IMR-90 (cell line): ENCODE data around the gene DMXL2. TPM values are rescaled to one million over a fixed set of nuclear protein-coding genes. Genes with fewer than 3 reads are reported as not detected.

Source experiments
- ATAC-seq: fragments of 200-7000 bp; cut with Tn5 transposase; 2 replicates; pipeline ENCODE4 v1.9.1; 2020; ENCODE audit warnings: low read depth, mild to moderate bottlenecking, moderate library complexity
- BruUV-seq: library from RNA; stranded (reverse); fragments of 400-500 nt; replicated peaks from 2 replicates; lab custom pipeline; 2021; lab: Mats Ljungman, UMichigan
- CTCF ChIA-PET: fragments of 300-600 bp; formaldehyde crosslinking; extraction: SDS; loops from one replicate; lab custom pipeline; 2021; ENCODE audit warnings: antibody characterized with exemption; lab: Yijun Ruan, JAX
- POLR2A ChIA-PET: fragments of 300-600 bp; sonication (Branson Sonifier 250); formaldehyde crosslinking; loops from one replicate; lab custom pipeline; 2022; ENCODE audit warnings: antibody characterized with exemption; ENCODE audit not compliant: unreplicated experiment; lab: Charles Lee
- DNase-seq: peaks from one replicate; pipeline ENCODE4 v3.0.0; 2013
- H2AFZ ChIP-seq: replicated peaks from 2 replicates; pipeline ENCODE3; 2013; ENCODE audit warnings: low read length, mild to moderate bottlenecking; ENCODE audit not compliant: poor library complexity
- H2AK5ac ChIP-seq: 2 replicates; pipeline ENCODE4 v1.6.1; 2013; ENCODE audit warnings: low read depth, low read length, inconsistent platforms
- H2AK9ac ChIP-seq: replicated peaks from 2 replicates; pipeline ENCODE3; 2013; ENCODE audit warnings: mild to moderate bottlenecking, low read depth, low read length, moderate library complexity; ENCODE audit not compliant: poor library complexity
- H2BK120ac ChIP-seq: 2 replicates; pipeline ENCODE4 v1.6.1; 2013; ENCODE audit warnings: low read depth, low read length, inconsistent platforms
- H2BK15ac ChIP-seq: 3 replicates; pipeline ENCODE4 v1.6.1; 2013; ENCODE audit warnings: low read depth, low read length, inconsistent platforms
- H2BK20ac ChIP-seq: 2 replicates; pipeline ENCODE4 v1.6.1; 2013; ENCODE audit warnings: low read depth, mild to moderate bottlenecking, inconsistent platforms, low read length, moderate library complexity
- H2BK5ac ChIP-seq: 2 replicates; pipeline ENCODE4 v1.6.1; 2013; ENCODE audit warnings: mild to moderate bottlenecking, low read depth, low read length, inconsistent platforms; ENCODE audit not compliant: poor library complexity, severe bottlenecking
- H3K14ac ChIP-seq: replicated peaks from 2 replicates; pipeline ENCODE4 v1.6.1; 2013; ENCODE audit warnings: low read depth, low read length, inconsistent platforms
- H3K18ac ChIP-seq: 2 replicates; pipeline ENCODE4 v1.6.1; 2013; ENCODE audit warnings: low read depth, low read length, control low read depth
- H3K23ac ChIP-seq: 2 replicates; pipeline ENCODE4 v1.6.1; 2013; ENCODE audit warnings: low read depth, low read length, inconsistent platforms
- H3K27ac ChIP-seq: 2 replicates; pipeline ENCODE4 v1.5.1; 2013; ENCODE audit warnings: mild to moderate bottlenecking, control low read depth, low read length; ENCODE audit not compliant: insufficient read depth
- H3K27me3 ChIP-seq: 2 replicates; pipeline ENCODE4 v1.6.1; 2013; ENCODE audit warnings: low read length; ENCODE audit not compliant: control insufficient read depth, insufficient read depth
- H3K36me3 ChIP-seq: 2 replicates; pipeline ENCODE4 v1.6.1; 2013; ENCODE audit warnings: low read length, mixed read lengths; ENCODE audit not compliant: control insufficient read depth, insufficient read depth
- H3K4ac ChIP-seq: 2 replicates; pipeline ENCODE4 v1.6.1; 2013; ENCODE audit warnings: low read depth, low read length, inconsistent platforms
- H3K4me1 ChIP-seq: 2 replicates; pipeline ENCODE4 v1.6.1; 2013; ENCODE audit warnings: low read length, mixed read lengths; ENCODE audit not compliant: control insufficient read depth, insufficient read depth
- H3K4me2 ChIP-seq: 2 replicates; pipeline ENCODE4 v1.6.1; 2013; ENCODE audit warnings: low read depth, mild to moderate bottlenecking, control low read depth, low read length, moderate library complexity
- H3K4me3 ChIP-seq: 2 replicates; pipeline ENCODE4 v1.5.1; 2013; ENCODE audit warnings: low read depth, mild to moderate bottlenecking, control low read depth, low read length, moderate library complexity; ENCODE audit not compliant: insufficient read depth
- H3K56ac ChIP-seq: 2 replicates; pipeline ENCODE4 v1.6.1; 2013; ENCODE audit warnings: low read length, inconsistent platforms; ENCODE audit not compliant: insufficient read depth; ENCODE audit errors: extremely low read depth
- H3K79me1 ChIP-seq, 2 experiments: 2 replicates each; pipeline ENCODE4 v1.6.1; 2013; ENCODE audit warnings: low read length in 2 of 2, inconsistent platforms in 1 of 2, low read depth in 1 of 2
- H3K9ac ChIP-seq: 2 replicates; pipeline ENCODE4 v1.6.1; 2013; ENCODE audit warnings: low read depth, low read length, control low read depth
- H3K9me1 ChIP-seq: 2 replicates; pipeline ENCODE4 v1.6.1; 2013; ENCODE audit warnings: low read length, inconsistent platforms; ENCODE audit not compliant: insufficient read depth
- H3K9me3 ChIP-seq: 2 replicates; pipeline ENCODE4 v1.6.1; 2013; ENCODE audit warnings: low read length; ENCODE audit not compliant: control insufficient read depth, insufficient read depth
- H4K20me1 ChIP-seq: 2 replicates; pipeline ENCODE4 v1.6.1; 2013; ENCODE audit warnings: low read length, inconsistent platforms; ENCODE audit not compliant: insufficient read depth
- H4K5ac ChIP-seq: 2 replicates; pipeline ENCODE4 v1.6.1; 2013; ENCODE audit warnings: mild to moderate bottlenecking, low read depth, low read length, control low read depth
- H4K8ac ChIP-seq, 2 experiments: 2 replicates each; pipeline ENCODE4 v1.6.1; 2013; ENCODE audit warnings: low read depth in 2 of 2, low read length in 2 of 2, control low read depth in 1 of 2, inconsistent platforms in 1 of 2
- H4K91ac ChIP-seq: 2 replicates; pipeline ENCODE4 v1.6.1; 2013; ENCODE audit warnings: low read depth, low read length, inconsistent platforms; ENCODE audit not compliant: insufficient read depth
- BHLHE40 ChIP-seq: fragments of 150-350 bp; IDR thresholded peaks from 2 replicates; pipeline ENCODE4 v1.6.1; 2016; ENCODE audit warnings: mild to moderate bottlenecking, low read depth, low read length
- MAFK ChIP-seq: IDR thresholded peaks from 2 replicates; pipeline ENCODE4 v1.6.1; 2012; ENCODE audit warnings: low read depth, low read length, improper control_type of control experiment
- MXI1 ChIP-seq: IDR thresholded peaks from 2 replicates; pipeline ENCODE4 v1.6.1; 2012; ENCODE audit warnings: low read depth, mild to moderate bottlenecking, low read length, moderate library complexity, borderline replicate concordance
- POLR2A ChIP-seq: IDR thresholded peaks from 2 replicates; pipeline ENCODE4 v1.6.1; 2012; ENCODE audit warnings: mild to moderate bottlenecking, low read depth, low read length
- RAD21 ChIP-seq: IDR thresholded peaks from 2 replicates; pipeline ENCODE4 v1.6.1; 2012; ENCODE audit warnings: low read length, improper control_type of control experiment
- RFX5 ChIP-seq: IDR thresholded peaks from 2 replicates; pipeline ENCODE4 v1.8.0; 2012; ENCODE audit warnings: low read depth, mild to moderate bottlenecking, low read length, moderate library complexity
- SMC3 ChIP-seq: fragments of 150-350 bp; IDR thresholded peaks from 2 replicates; pipeline ENCODE4 v1.6.1; 2016; ENCODE audit warnings: low read depth, mild to moderate bottlenecking, antibody characterized with exemption, low read length, moderate library complexity
- WGBS, 2 experiments: methylation state at CpG; one replicate each; pipeline versions ENCODE4 v1.1.5 to v1.1.7; 2013; ENCODE audit warnings: missing lambda C conversion rate in 2 of 2; ENCODE audit not compliant: insufficient read length in 1 of 2; ENCODE audit errors: extremely low coverage in 2 of 2; 5-methylcytosine and 5-hydroxymethylcytosine counted together
- dilution Hi-C: fragments of 300-500 bp; cut with HindIII; formaldehyde crosslinking; loops from one replicate; pipeline ENCODE4 v1.14.3; 2018; ENCODE audit warnings: low sequenced_read_pairs; ENCODE audit not compliant: unreplicated experiment
- in situ Hi-C: fragments of 300-500 bp; cut with MboI; formaldehyde crosslinking; loops from 3 replicates; pipeline ENCODE4 v1.14.3; 2019; ENCODE audit warnings: low sequenced_read_pairs, inconsistent platforms, mixed read lengths
- intact Hi-C: fragments of 100-400 bp; cut with micrococcal nuclease; formaldehyde crosslinking; loops from 2 replicates; pipeline ENCODE4 v1.10.0; 2022
- polyA plus RNA-seq, 3 experiments: library from polyadenylated mRNA; depleted of rRNA; stranded (reverse); fragments of >200 nt; gene quantifications; 2 replicates each; pipeline ENCODE4 v1.2.3, GENCODE V29; 2012; ENCODE audit warnings: low replicate concordance in 1 of 3
- total RNA-seq: library from RNA; depleted of rRNA; stranded (reverse); fragments of >200 nt; gene quantifications from 2 replicates; pipeline ENCODE4 v1.2.3, GENCODE V29; 2012
- TF ChIP-seq, protein P1 (sequence below): conservative IDR thresholded peaks from 2 replicates; pipeline ENCODE4 v1.5.1; 2012; ENCODE audit warnings: mild to moderate bottlenecking, low read depth, low read length, improper control_type of control experiment
- TF ChIP-seq, protein P2 (sequence below): fragments of 150-350 bp; IDR thresholded peaks from 2 replicates; pipeline ENCODE4 v1.6.1; 2017; ENCODE audit warnings: mild to moderate bottlenecking, antibody characterized with exemption, low read length, low read depth

Gene DMXL2
- total and polyA plus RNA-seq, 2 of the 4 experiments (the other 2 are of a cell fraction), result 9.7 to 21.9 TPM

DNA sequence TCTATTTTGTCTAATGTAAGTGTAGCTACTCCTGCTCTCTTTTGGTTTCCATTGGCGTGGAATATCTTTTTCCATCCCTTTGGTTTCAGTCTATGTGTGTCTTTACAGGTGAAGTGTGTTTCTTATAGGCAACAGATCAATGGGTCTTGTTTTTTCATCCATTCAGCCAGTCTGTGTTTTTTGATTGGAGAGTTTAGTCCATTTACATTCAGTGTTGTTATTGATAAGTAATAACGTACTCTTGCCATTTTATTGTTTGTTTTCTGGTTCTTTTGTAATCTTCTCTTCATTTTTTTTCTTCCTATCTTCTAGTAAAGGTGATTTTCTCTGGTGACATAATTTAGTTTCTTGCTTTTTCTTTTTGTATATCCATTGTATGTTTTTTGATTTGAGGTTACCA lies 184.0 kb downstream of the DMXL2 start:
- Histone ChIP-seq H2BK15ac (no peak overlapping the region), H3K9ac (no peak overlapping the region), H4K91ac (no peak overlapping the region), H2AK5ac (no peak overlapping the region), H4K5ac (no peak overlapping the region), H3K36me3 (no peaks in the 10 kb centered on the region), H2BK5ac (no peak overlapping the region), H3K18ac (no peak overlapping the region), H3K9me3 (no peaks in the 10 kb centered on the region), H3K9me1 (no peaks in the 10 kb centered on the region), H3K14ac (no peak overlapping the region), H4K20me1 (no peaks in the 10 kb centered on the region), H3K27ac (no peak overlapping the region), H3K4me2 (no peak overlapping the region), H3K79me1 (no peaks in the 10 kb centered on the region), H3K27me3 (peaks cover 2% of the 10 kb centered on the region; the same call in 1 of the 2 replicates), H3K4me3 (no peak overlapping the region), H2AFZ (no peak overlapping the region), H2BK20ac (no peak overlapping the region), H3K23ac (no peak overlapping the region), H3K4me1 (no peaks in the 10 kb centered on the region), H2AK9ac (no peak overlapping the region), H3K4ac (no peak overlapping the region), H2BK120ac (no peak overlapping the region), H4K8ac (no peak overlapping the region), H3K56ac (no peak overlapping the region)
- intact Hi-C loops, result no loop called here
- ChIA-PET POLR2A (no interaction called here), CTCF (no interaction called here)
- ATAC-seq, result no peak
- no TSS peak for BruUV-seq
- DNase-seq, result no peak
- in situ Hi-C loops, result no loop called here
- TF ChIP-seq SMC3 (no peak), RAD21 (no peak), MAFK (no peak), MXI1 (no peak), POLR2A (no peak), BHLHE40 (no peak), RFX5 (no peak)
- TF ChIP-seq, protein P1, sequence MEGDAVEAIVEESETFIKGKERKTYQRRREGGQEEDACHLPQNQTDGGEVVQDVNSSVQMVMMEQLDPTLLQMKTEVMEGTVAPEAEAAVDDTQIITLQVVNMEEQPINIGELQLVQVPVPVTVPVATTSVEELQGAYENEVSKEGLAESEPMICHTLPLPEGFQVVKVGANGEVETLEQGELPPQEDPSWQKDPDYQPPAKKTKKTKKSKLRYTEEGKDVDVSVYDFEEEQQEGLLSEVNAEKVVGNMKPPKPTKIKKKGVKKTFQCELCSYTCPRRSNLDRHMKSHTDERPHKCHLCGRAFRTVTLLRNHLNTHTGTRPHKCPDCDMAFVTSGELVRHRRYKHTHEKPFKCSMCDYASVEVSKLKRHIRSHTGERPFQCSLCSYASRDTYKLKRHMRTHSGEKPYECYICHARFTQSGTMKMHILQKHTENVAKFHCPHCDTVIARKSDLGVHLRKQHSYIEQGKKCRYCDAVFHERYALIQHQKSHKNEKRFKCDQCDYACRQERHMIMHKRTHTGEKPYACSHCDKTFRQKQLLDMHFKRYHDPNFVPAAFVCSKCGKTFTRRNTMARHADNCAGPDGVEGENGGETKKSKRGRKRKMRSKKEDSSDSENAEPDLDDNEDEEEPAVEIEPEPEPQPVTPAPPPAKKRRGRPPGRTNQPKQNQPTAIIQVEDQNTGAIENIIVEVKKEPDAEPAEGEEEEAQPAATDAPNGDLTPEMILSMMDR, result no peak
- TF ChIP-seq, protein P2, sequence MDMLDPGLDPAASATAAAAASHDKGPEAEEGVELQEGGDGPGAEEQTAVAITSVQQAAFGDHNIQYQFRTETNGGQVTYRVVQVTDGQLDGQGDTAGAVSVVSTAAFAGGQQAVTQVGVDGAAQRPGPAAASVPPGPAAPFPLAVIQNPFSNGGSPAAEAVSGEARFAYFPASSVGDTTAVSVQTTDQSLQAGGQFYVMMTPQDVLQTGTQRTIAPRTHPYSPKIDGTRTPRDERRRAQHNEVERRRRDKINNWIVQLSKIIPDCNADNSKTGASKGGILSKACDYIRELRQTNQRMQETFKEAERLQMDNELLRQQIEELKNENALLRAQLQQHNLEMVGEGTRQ, result no peak
- dilution Hi-C loops, result no loop called here
- no CpG with 5 or more reads among the region's 2 CpGs for WGBS, 2 experiments
